ENCODE data around the gene KIF4A. TPM values are rescaled to one million over a fixed set of nuclear protein-coding genes. Genes with fewer than 3 reads are reported as not detected.

The KIF4A gene
- total RNA-seq, 1 donor from 2014 or later = 3.0 TPM

DNA sequence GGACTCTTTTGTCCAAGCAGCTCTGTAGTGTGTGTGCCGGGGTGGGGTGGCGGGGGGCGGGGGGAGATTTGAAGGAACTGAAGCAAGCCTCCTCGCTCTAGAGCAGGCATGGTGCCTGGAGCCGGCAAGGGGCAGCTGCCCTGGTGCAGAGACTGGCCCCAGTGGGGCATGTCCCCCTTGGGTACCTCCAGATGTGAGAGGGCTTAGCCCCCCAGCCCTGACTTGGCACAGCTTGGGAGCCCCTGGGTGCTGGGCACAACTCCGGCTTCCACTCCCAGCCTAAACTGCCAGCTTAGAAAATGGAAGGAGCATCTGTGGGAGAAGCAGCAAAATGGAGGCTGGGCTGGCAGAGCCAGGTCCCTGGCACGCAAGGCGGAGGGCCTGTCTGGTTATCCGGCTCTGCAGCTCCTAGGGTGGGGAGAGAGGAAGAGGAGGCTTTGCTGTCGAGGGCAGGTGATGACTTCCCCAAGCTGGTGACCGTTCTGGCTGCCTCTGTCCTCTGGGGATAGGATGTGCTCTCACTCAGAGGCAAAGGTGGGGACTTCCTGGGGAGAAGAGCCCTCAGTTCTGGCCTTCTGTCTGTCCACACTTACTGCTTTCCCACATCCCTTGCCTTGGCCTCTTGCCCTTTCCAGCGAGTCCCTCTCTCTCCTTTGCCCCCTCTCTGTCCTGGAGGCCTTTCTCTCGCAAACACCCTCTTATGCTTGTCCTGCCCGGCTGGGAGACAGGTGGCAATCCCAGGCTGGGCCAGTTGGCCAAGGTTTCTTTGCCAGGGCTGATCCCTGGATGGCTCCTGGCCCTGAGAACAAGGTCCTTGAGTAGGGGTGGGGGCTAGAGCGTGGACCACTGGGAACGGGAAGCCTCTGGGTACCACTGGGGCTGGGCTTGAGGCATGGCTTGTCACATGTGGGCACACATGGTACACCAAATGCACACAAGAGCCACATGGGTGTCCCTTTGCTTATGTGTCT is 156.8 kb downstream of the KIF4A start:
- Mint-ChIP-seq H3K9me3 (ENCODE audit: unreplicated experiment) (peaks cover 2% of the 10 kb centered on the region), H3K4me1 (ENCODE audit: low read depth, unreplicated experiment) (no peaks in the 10 kb centered on the region)
- no peak for DNase-seq (ENCODE audit: low read depth)

DNA sequence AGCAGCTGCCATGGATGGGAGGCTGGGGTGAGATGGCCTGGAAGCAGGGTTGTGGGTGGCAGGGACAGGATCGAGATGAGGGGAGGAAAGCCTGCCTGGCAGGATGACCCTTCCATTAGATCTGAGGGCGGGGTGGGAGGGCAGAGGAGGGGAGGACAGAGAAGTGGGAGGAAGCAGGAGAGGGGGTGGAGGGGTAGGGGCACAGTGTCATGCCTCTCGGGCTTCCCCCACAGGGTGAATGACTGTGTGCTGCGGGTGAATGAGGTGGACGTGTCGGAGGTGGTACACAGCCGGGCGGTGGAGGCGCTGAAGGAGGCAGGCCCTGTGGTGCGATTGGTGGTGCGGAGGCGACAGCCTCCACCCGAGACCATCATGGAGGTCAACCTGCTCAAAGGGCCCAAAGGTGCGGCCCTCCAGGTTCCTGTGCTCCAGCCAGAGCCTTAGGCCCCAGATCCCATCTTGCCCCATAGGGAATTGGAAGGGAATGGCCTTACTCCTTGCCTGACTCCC is 159.6 kb downstream of the KIF4A start:
- Histone ChIP-seq H3K27me3 (ENCODE audit: insufficient read depth, low read length) (peaks cover 6% of the 10 kb centered on the region), H2AFZ (ENCODE audit: low read depth, low read length) (no peak overlapping the region), H3K4me2 (ENCODE audit: low read length) (no peak overlapping the region), H3K9ac (ENCODE audit: low read length) (no peak overlapping the region), H4K20me1 (ENCODE audit: insufficient read depth, low read length) (no peaks in the 10 kb centered on the region), H3K9me3 (ENCODE audit: insufficient read depth, low read depth, low read length) (no peaks in the 10 kb centered on the region), H3K4me3 (ENCODE audit: insufficient read depth, low read depth, low read length) (no peak overlapping the region), H3K4me1 (ENCODE audit: insufficient read depth, low read length) (no peaks in the 10 kb centered on the region), H3K27ac (ENCODE audit: low read depth, low read length) (no peak overlapping the region), H3K36me3 (ENCODE audit: insufficient read depth, low read length) (no peaks in the 10 kb centered on the region), H3K79me2 (ENCODE audit: insufficient read depth, low read length) (no peaks in the 10 kb centered on the region)
- Mint-ChIP-seq H3K27ac (ENCODE audit: unreplicated experiment) (no peak overlapping the region), H3K9me3 (ENCODE audit: unreplicated experiment) (peaks cover 2% of the 10 kb centered on the region), H3K4me3 (ENCODE audit: unreplicated experiment) (no peak overlapping the region), H3K36me3 (ENCODE audit: low read depth, unreplicated experiment) (no peaks in the 10 kb centered on the region), H3K27me3 (ENCODE audit: low read depth, unreplicated experiment) (peaks cover 26% of the 10 kb centered on the region), H3K4me1 (ENCODE audit: low read depth, unreplicated experiment) (no peaks in the 10 kb centered on the region)
- TF ChIP-seq EZH2 (IDR thresholded peaks at IDR 0.05; ENCODE audit: insufficient read depth, low read length) = no peak
- TF ChIP-seq, protein P1, sequence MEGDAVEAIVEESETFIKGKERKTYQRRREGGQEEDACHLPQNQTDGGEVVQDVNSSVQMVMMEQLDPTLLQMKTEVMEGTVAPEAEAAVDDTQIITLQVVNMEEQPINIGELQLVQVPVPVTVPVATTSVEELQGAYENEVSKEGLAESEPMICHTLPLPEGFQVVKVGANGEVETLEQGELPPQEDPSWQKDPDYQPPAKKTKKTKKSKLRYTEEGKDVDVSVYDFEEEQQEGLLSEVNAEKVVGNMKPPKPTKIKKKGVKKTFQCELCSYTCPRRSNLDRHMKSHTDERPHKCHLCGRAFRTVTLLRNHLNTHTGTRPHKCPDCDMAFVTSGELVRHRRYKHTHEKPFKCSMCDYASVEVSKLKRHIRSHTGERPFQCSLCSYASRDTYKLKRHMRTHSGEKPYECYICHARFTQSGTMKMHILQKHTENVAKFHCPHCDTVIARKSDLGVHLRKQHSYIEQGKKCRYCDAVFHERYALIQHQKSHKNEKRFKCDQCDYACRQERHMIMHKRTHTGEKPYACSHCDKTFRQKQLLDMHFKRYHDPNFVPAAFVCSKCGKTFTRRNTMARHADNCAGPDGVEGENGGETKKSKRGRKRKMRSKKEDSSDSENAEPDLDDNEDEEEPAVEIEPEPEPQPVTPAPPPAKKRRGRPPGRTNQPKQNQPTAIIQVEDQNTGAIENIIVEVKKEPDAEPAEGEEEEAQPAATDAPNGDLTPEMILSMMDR (IDR thresholded peaks at IDR 0.05; ENCODE audit: insufficient read depth, low read depth, low read length) = no peak
- FAIRE-seq = no peak
- no peak for DNase-seq (ENCODE audit: low read depth)

More for the DNA sequence above, 156.8 kb downstream of the KIF4A start:
- Mint-ChIP-seq H3K4me3 (ENCODE audit: unreplicated experiment) (no peak overlapping the region), H3K36me3 (ENCODE audit: low read depth, unreplicated experiment) (no peaks in the 10 kb centered on the region), H3K27ac (ENCODE audit: unreplicated experiment) (no peak overlapping the region), H3K27me3 (ENCODE audit: low read depth, unreplicated experiment) (peaks cover 37% of the 10 kb centered on the region)
- Histone ChIP-seq H3K9me3 (ENCODE audit: insufficient read depth, low read depth, low read length) (no peaks in the 10 kb centered on the region), H2AFZ (ENCODE audit: low read depth, low read length) (no peak overlapping the region), H3K9ac (ENCODE audit: low read length) (no peak overlapping the region), H3K4me3 (ENCODE audit: insufficient read depth, low read depth, low read length) (no peak overlapping the region), H3K27me3 (ENCODE audit: insufficient read depth, low read length) (peaks cover 6% of the 10 kb centered on the region), H3K4me2 (ENCODE audit: low read length) (no peak overlapping the region), H3K4me1 (ENCODE audit: insufficient read depth, low read length) (no peaks in the 10 kb centered on the region), H4K20me1 (ENCODE audit: insufficient read depth, low read length) (no peaks in the 10 kb centered on the region), H3K36me3 (ENCODE audit: insufficient read depth, low read length) (no peaks in the 10 kb centered on the region), H3K79me2 (ENCODE audit: insufficient read depth, low read length) (no peaks in the 10 kb centered on the region), H3K27ac (ENCODE audit: low read depth, low read length) (no peak overlapping the region)
- FAIRE-seq = no peak
- TF ChIP-seq EZH2 (IDR thresholded peaks at IDR 0.05; ENCODE audit: insufficient read depth, low read length) = no peak
- TF ChIP-seq, protein P1 (IDR thresholded peaks at IDR 0.05; ENCODE audit: insufficient read depth, low read depth, low read length) = no peak

All from astrocyte (in vitro differentiated cells and primary cell).